GM21786 (cell line): Measurements from ENCODE around the gene SLC25A27.

ENCODE experiments used
- ATAC-seq: cut with Tn5 transposase; IDR thresholded peaks from one replicate; pipeline ENCODE4 v1.9.1; 2021; ENCODE audit not compliant: unreplicated experiment

The SLC25A27 gene

DNA sequence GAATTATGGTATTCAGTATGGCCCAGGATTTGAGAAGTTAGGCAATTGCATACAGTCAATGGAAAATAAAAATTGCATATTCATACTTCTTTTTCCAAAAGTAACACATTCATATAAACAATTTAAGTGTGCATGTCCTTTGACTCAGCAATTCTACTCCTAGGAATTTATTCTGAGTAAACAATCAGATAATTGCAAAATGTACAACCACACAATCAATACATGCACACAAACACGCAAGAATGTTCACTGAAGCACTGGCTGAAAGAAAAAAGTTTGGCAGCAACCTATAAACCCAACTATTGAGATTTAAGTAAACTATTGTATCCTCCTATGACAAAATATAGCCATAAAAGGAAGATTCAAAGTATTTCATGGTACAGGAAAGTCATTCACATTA, 1.8 kb upstream of the SLC25A27 start:
- ATAC-seq, result no peak

DNA sequence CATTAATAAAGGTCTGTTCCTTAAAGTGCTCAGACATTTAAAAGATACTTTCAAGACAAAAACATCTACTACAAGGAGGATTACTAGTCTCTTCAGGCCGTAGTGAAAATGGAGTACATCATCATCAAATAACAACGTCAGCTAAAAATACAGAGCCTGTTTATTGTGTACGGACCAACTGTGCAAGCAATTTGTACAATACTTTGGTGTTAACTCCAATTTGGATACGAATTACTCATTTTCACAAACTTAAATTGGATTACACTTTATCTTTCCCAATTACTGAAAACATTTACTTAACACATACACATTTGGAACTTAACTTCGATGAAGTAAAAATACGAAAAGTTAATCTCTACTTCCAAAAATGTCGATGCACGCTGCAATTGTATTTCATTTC, 959 bp upstream of the SLC25A27 start:
- ATAC-seq, result no peak

- no peak for ATAC-seq
Observed at GRCh38 chr6:46652232-46652602, 558 bp upstream of the SLC25A27 start.

DNA sequence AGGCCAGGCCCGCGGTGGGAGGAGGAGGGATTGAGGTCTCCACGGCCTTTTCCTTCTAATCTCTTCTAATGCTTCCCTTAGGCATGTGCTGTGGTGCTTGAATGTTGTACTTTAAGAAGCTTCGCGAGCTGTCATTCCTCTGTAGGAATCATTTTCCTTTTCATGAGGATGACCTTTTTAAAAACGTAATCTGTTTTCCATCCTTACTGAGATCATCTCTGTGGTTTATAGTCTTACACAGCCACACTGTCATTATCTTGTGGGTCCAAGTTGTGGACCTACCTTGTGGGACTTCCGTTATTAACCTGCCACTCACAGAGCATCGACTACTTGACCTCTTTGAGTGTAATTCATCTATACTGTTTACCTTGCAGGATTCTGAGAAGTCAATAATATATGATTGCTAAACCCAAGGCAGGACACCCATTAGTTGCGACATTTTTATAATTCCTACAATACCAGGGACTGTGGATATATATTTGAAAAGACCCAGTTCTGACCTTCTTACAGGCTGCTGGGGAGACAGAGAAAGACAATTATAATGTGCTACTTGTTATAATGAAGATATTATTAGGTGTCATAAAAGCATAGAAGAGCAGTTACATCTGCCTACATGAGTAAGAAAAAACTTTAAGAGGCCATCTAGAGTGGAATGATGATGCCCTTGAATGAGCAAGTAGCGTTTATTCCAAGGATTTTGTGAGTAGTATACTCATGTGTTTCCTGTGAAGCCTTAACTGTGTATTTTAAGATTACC, 842 bp downstream of the SLC25A27 start:
- ATAC-seq, result no peak

- ATAC-seq, result no peak
Observed at GRCh38 chr6:46655803-46656202, 3.0 kb downstream of the SLC25A27 start.

DNA sequence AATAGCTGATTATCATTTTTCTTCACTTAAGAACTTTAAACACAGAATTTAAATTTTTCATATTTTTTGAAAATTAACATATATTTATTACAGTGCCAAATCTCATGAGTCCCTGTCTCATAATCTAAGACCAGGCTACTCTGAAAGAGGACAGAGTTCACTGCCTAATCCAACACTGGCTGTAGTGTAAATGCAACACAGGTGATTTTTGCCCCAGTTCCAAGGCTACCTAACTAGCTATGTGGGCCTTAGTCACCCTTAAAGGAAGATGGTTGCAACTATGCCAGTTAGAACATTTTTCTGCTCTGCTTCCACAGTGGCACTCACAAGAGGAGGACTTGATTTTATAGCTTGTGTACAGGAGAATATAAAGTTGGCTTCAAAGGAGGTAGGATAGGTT, 4.9 kb downstream of the SLC25A27 start:
- no peak for ATAC-seq

GRCh38 chr6:46661483-46661882, 8.7 kb downstream of the SLC25A27 start:
- ATAC-seq, result no peak

DNA sequence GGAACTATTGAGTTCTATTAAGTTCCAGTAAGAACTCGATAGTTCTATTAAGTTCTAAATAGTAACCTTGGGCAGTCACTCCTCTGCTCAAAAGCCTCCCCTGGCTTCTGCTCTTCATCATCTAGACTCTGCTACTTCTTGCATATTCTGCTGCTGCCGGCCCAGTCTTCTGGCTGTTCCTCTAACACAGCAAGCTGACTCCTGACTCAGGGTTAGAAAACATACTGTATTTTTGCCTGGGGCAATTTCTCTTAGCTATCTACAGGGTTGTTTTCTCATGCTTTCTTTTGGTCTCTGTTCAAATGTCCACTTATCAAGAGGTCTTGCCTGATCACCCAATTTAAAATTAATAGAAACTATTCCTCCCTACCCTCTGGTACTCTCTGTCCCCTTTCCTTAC, 14.6 kb downstream of the SLC25A27 start:
- no peak for ATAC-seq

DNA sequence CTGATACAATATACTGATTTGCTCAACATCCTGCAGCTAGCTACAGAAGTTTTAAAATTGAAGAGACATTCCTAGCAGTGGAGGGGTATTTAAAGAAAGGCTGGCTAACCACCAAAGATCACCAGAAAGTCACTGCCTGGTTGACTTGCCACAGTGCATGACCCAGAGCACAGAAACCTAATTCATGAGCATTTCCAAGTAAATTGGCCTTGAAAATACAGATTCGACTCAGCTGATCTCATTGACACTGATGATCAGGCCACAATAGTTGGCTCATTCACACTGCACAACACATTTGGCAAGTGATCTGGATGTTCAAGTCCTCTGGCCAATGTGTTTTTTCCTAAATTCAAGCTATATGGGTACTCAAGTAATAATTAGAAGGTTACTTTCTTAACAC, 21.6 kb downstream of the SLC25A27 start:
- no peak for ATAC-seq

GRCh38 chr6:46676604-46677313, 24.0 kb downstream of the SLC25A27 start:
- ATAC-seq, result no peak

GRCh38 chr6:46677314-46677654, 24.5 kb downstream of the SLC25A27 start:
- ATAC-seq, result no peak

- no peak for ATAC-seq
Observed at GRCh38 chr6:46684771-46685170, 32.0 kb downstream of the SLC25A27 start.

DNA sequence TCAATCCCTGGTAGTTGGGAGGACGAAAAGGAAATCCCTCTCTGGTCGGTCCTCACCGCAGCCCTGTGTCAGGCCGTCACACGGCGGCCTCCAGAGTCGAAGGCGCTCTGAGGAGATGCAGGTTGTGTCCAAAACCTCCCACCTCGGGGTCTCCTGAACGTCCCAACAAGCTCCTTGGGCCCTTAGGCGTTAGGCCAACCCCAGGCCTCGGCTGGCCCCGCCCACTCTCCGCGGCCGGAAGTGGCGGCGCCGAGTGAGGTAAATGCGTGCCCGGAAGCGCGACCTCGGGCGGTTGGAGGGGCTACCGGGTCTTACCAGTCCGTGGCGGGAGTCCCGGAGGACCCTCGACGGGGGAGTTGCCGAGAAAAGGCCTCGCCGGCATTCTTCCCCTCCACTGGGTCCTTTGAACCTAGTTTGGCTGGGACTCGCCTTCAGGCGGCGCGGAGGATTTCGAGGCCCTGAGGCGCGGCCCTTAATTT, 34.9 kb downstream of the SLC25A27 start, which contains the start of gene TDRD6:
TDRD6 (plus strand) TSS at position 267 of the 479 bp plus-strand sequence. CDS start 244 bp downstream, outside the sequence.
- no peak for ATAC-seq

DNA sequence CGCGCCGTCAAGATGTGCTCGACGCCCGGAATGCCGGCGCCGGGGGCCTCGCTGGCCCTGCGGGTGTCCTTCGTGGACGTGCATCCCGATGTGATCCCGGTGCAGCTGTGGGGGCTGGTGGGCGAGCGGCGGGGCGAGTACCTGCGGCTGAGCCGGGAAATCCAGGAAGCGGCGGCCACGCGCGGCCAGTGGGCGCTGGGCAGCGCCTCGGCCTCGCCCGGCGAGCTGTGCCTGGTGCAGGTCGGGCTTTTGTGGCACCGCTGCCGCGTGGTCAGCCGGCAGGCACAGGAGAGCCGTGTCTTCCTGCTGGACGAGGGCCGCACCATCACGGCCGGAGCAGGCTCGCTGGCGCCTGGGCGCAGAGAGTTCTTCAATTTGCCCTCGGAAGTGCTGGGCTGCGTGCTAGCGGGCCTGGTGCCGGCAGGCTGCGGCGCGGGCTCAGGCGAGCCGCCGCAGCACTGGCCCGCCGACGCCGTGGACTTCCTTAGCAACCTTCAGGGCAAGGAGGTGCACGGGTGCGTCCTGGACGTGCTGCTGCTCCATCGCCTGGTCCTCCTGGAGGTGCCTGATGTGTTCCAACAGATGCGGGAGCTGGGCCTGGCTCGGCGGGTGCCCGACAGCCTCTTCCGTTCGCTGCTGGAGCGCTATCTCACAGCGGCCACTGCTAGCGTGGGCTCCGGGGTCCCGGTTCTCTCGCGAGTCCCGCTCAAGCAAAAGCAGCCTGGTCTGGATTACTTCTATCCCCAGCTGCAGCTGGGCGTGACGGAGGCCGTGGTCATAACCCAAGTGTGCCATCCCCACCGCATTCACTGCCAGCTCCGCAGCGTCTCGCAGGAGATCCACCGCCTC, 35.6 kb downstream of the SLC25A27 start:
- no peak for ATAC-seq

DNA sequence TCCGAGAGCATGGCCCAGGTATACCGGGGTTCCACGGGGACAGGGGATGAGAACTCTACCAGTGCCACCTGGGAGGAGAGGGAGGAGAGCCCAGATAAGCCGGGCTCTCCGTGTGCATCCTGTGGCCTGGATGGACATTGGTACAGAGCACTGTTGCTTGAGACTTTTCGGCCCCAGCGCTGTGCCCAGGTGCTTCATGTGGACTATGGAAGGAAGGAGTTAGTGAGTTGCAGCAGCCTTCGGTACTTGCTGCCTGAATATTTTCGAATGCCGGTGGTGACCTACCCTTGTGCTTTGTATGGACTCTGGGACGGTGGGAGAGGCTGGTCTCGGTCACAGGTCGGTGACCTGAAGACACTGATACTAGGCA, 36.2 kb downstream of the SLC25A27 start:
- no peak for ATAC-seq

DNA sequence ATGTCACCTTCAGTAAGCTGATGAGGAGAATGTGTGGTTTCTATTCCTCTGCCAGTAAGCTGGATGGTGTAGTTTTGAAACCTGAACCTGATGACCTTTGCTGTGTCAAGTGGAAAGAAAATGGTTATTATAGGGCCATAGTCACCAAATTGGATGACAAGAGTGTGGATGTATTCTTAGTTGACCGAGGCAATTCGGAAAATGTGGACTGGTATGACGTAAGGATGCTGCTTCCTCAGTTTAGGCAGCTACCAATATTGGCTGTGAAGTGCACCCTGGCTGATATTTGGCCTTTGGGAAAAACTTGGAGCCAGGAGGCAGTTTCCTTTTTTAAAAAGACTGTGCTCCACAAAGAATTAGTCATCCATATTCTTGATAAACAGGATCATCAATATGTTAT, 36.9 kb downstream of the SLC25A27 start:
- ATAC-seq, result no peak

GRCh38 chr6:46690141-46690755, 37.5 kb downstream of the SLC25A27 start:
- ATAC-seq, result no peak

GRCh38 chr6:46690911-46691451, 38.2 kb downstream of the SLC25A27 start:
- no peak for ATAC-seq

- no peak for ATAC-seq
Observed at GRCh38 chr6:46699970-46700369, 47.2 kb downstream of the SLC25A27 start.

DNA sequence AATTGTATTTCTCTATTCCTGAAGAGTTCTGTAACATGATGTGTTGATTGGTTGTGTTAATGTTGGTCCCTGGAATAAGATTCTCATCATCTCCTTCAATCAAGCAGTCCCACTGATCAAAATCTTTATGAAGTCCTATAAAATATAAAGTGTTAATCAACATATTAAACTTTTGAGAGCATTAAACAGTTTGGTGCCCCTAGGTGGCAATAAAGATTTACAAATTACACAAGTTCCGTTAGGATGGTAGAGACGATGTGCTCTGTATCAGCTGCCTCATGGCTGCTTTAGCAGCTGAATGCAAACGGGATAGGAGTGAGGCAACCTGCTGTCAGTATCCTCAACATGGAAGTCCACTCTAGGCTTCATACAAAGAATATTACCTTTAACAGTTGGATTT, 51.8 kb downstream of the SLC25A27 start:
- no peak for ATAC-seq

DNA sequence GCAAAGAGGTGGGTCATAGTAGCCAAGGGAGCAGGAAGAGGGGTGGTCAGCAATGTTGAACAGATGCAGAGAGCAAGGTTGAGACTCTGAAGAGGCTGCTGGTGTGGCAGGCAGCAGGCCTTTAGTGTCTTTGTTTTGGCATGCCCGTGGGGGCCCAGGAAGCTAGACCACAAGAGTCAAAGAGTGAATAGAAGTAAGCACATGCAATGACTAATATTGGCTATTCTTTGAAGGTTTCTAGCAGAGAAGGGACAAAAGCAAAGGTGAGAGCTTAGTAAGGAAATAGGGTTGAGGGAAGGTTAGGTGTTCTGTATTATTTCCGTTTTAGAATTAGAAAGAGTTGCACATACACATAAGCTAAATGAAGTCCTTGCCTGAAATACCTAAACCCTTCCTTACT, 53.7 kb downstream of the SLC25A27 start:
- no peak for ATAC-seq
